SK-N-MC (cell line): ENCODE data around the gene PRRC2A.
A peak's percentile ranks its signal among the peaks of the same experiment; 100 is the strongest.

ENCODE experiments used
- DNase-seq: peaks from one replicate; pipeline ENCODE4 v3.0.0-alpha.2; 2011; ENCODE audit warnings: low read depth, low spot score
- H3K27ac ChIP-seq: fragments of 200-600 bp; sonication (generic); 2 replicates; pipeline ENCODE4 v1.5.1; 2016; ENCODE audit warnings: mixed run types
- H3K36me3 ChIP-seq: fragments of 200-600 bp; sonication (generic); 2 replicates; pipeline ENCODE4 v1.6.1; 2017; ENCODE audit warnings: antibody characterized with exemption, low read length, mixed read lengths; ENCODE audit not compliant: insufficient read depth
- H3K4me3 ChIP-seq: fragments of 200-600 bp; sonication (generic); 2 replicates; pipeline ENCODE4 v1.5.1; 2016
- H3K9ac ChIP-seq: fragments of 200-600 bp; sonication (generic); 2 replicates; pipeline ENCODE4 v1.8.0; 2017; ENCODE audit warnings: mixed run types, mixed read lengths; ENCODE audit not compliant: insufficient read length
- H3K9me3 ChIP-seq: fragments of 200-600 bp; sonication (generic); 2 replicates; pipeline ENCODE4 v1.6.1; 2017; ENCODE audit warnings: low read depth, mild to moderate bottlenecking, antibody characterized with exemption, low read length, moderate library complexity, mixed read lengths
- EZH2 ChIP-seq: fragments of 200-600 bp; sonication (generic); IDR thresholded peaks from one replicate; pipeline ENCODE4 v1.6.1; 2017; ENCODE audit warnings: antibody characterized with exemption
- FOXP2 ChIP-seq: optimal IDR thresholded peaks from 2 replicates; pipeline ENCODE3; 2011; ENCODE audit warnings: mild to moderate bottlenecking, moderate library complexity; ENCODE audit not compliant: insufficient read depth; ENCODE audit errors: extremely low read length, control extremely low read depth
- POLR2AphosphoS5 ChIP-seq: IDR thresholded peaks from 2 replicates; pipeline ENCODE4 v1.6.1; 2012; ENCODE audit warnings: mild to moderate bottlenecking, low read depth, low read length, borderline replicate concordance

PRRC2A gene

GRCh38 chr6:31597006-31597405 is 23.5 kb upstream of the PRRC2A start:
- Histone ChIP-seq H3K36me3 (no peaks in the 10 kb centered on the region), H3K9me3 (no peaks in the 10 kb centered on the region), H3K4me3 (no peak overlapping the region), H3K27ac (no peak overlapping the region), H3K9ac (no peak overlapping the region)
- no peak for TF ChIP-seq POLR2AphosphoS5
- TF ChIP-seq EZH2: no peak
- no peak for TF ChIP-seq FOXP2
- no peak for DNase-seq

- H3K9me3 ChIP-seq: no peaks in the 10 kb centered on the region
- DNase-seq: no peak
- no peak overlapping the region for H3K9ac ChIP-seq
- TF ChIP-seq EZH2 (no peak), POLR2AphosphoS5 (no peak), FOXP2 (no peak)
- no peaks in the 10 kb centered on the region for H3K36me3 ChIP-seq
- no peak overlapping the region for H3K4me3 ChIP-seq
- H3K27ac ChIP-seq: no peak overlapping the region
These were observed 13.2 kb upstream of the PRRC2A start for GRCh38 chr6:31607317-31607716.

- no peak overlapping the region for H3K9ac ChIP-seq
- H3K4me3 ChIP-seq: no peak overlapping the region
- H3K27ac ChIP-seq: peak overlapping the region; percentile 5; the same call in 1 of the 2 replicates
- no peaks in the 10 kb centered on the region for H3K9me3 ChIP-seq
- TF ChIP-seq EZH2: no peak
- TF ChIP-seq POLR2AphosphoS5: no peak
- no peak for TF ChIP-seq FOXP2
- no peak for DNase-seq
- H3K36me3 ChIP-seq: no peaks in the 10 kb centered on the region
These were observed 10.8 kb upstream of the PRRC2A start for GRCh38 chr6:31609519-31610406.

- Histone ChIP-seq H3K9ac (no peak overlapping the region), H3K36me3 (no peaks in the 10 kb centered on the region), H3K27ac (peak overlapping the region; percentile 14; the same call in 1 of the 2 replicates), H3K9me3 (no peaks in the 10 kb centered on the region), H3K4me3 (no peak overlapping the region)
- TF ChIP-seq POLR2AphosphoS5 (no peak), FOXP2 (no peak), EZH2 (no peak)
- no peak for DNase-seq
These were observed 9.5 kb upstream of the PRRC2A start for GRCh38 chr6:31610968-31611367.

- Histone ChIP-seq H3K9me3 (no peaks in the 10 kb centered on the region), H3K36me3 (no peaks in the 10 kb centered on the region), H3K27ac (peak overlapping the region; percentile 63), H3K9ac (peak overlapping the region; percentile 46), H3K4me3 (no peak overlapping the region)
- TF ChIP-seq EZH2 (no peak), POLR2AphosphoS5 (no peak), FOXP2 (no peak)
- DNase-seq: no peak
These were observed 6.4 kb upstream of the PRRC2A start for GRCh38 chr6:31614075-31614619.

GRCh38 chr6:31614684-31615578 is 5.6 kb upstream of the PRRC2A start, which contains the start of gene AIF1:
TSS of gene AIF1 (plus strand) at chr6:31615234. CDS start at chr6:31615330, 96 bp downstream.
- no peak for DNase-seq
- Histone ChIP-seq H3K27ac (peak within 1 kb of the TSS; percentile 63), H3K4me3 (no peak within 1 kb of the TSS), H3K9ac (peak within 1 kb of the TSS; percentile 46), H3K9me3 (no peaks in the 10 kb centered on the region), H3K36me3 (no peaks in the 10 kb centered on the region)
- TF ChIP-seq FOXP2 (no peak), EZH2 (no peak), POLR2AphosphoS5 (no peak)

- peak overlapping the region; percentile 63; the same call in 1 of the 2 replicates for H3K27ac ChIP-seq
- no peak for DNase-seq
These were observed 4.8 kb upstream of the PRRC2A start for GRCh38 chr6:31615748-31616147.

GRCh38 chr6:31617010-31617409 is 3.5 kb upstream of the PRRC2A start:
- H3K9me3 ChIP-seq: no peaks in the 10 kb centered on the region
- peaks cover 8% of the 10 kb centered on the region for H3K36me3 ChIP-seq
- no peak for TF ChIP-seq EZH2
- no peak for TF ChIP-seq FOXP2
- TF ChIP-seq POLR2AphosphoS5: no peak
- DNase-seq: no peak
- H3K9ac ChIP-seq: no peak overlapping the region
- no peak overlapping the region for H3K4me3 ChIP-seq
- no peak overlapping the region for H3K27ac ChIP-seq

More at GRCh38 chr6:31615748-31616147, 4.8 kb upstream of the PRRC2A start:
- Histone ChIP-seq H3K9me3 (no peaks in the 10 kb centered on the region), H3K4me3 (no peak overlapping the region), H3K9ac (no peak overlapping the region), H3K36me3 (no peaks in the 10 kb centered on the region)
- TF ChIP-seq POLR2AphosphoS5: no peak
- no peak for TF ChIP-seq FOXP2
- no peak for TF ChIP-seq EZH2
